NCI-H460 (cell line): ENCODE measurements around the gene AFF3. TPM values are rescaled to one million over a fixed set of nuclear protein-coding genes. Genes with fewer than 3 reads are reported as not detected.
"Not testable (repeated sequence)": the region's sequence is repeated elsewhere in the genome, so short reads cannot be mapped to it uniquely, and the experiment has no call there.

Source experiments
- DNase-seq: peaks from one replicate; pipeline ENCODE4 v3.0.0-alpha.2; 2016; ENCODE audit warnings: low read depth; ENCODE audit errors: extremely low read depth
- total RNA-seq: library from RNA; depleted of rRNA; stranded (reverse); fragments of >200 nt; shearing (Covaris generic); gene quantifications from 2 replicates; pipeline ENCODE4 v1.2.3, GENCODE V29; 2014

Gene AFF3
- total RNA-seq, 1 experiment from 2014 or later, result 1.1 TPM

- DNase-seq, result no peak
Measured at GRCh38 chr2:99942561-99943347, 199.6 kb downstream of the AFF3 start.

GRCh38 chr2:99940963-99941362 lies 201.4 kb downstream of the AFF3 start:
- DNase-seq, result no peak

GRCh38 chr2:99939135-99939534 lies 203.3 kb downstream of the AFF3 start:
- no peak for DNase-seq

GRCh38 chr2:99938250-99938649 lies 204.1 kb downstream of the AFF3 start:
- DNase-seq, result no peak

GRCh38 chr2:99936065-99936464 lies 206.3 kb downstream of the AFF3 start:
- no peak for DNase-seq

- no peak for DNase-seq
Measured at GRCh38 chr2:99935662-99936061, 206.7 kb downstream of the AFF3 start.

GRCh38 chr2:99933894-99934650 lies 208.3 kb downstream of the AFF3 start:
- no peak for DNase-seq

- not testable (repeated sequence) for DNase-seq
Measured at GRCh38 chr2:99933491-99933890, 208.9 kb downstream of the AFF3 start.

- DNase-seq, result no peak
Measured at GRCh38 chr2:99928470-99929053, 213.8 kb downstream of the AFF3 start.

GRCh38 chr2:99927690-99928207 lies 214.6 kb downstream of the AFF3 start:
- not testable (repeated sequence) for DNase-seq

- DNase-seq, result no peak
Measured at GRCh38 chr2:99926986-99927385, 215.4 kb downstream of the AFF3 start.

GRCh38 chr2:99925960-99926359 lies 216.4 kb downstream of the AFF3 start:
- DNase-seq, result no peak

GRCh38 chr2:99922664-99923063 lies 219.7 kb downstream of the AFF3 start:
- no peak for DNase-seq

- DNase-seq, result no peak
Measured at GRCh38 chr2:99921903-99922302, 220.5 kb downstream of the AFF3 start.

GRCh38 chr2:99918389-99918788 lies 224.0 kb downstream of the AFF3 start:
- no peak for DNase-seq

GRCh38 chr2:99915108-99915675 lies 227.2 kb downstream of the AFF3 start:
- no peak for DNase-seq

GRCh38 chr2:99911736-99912135 lies 230.7 kb downstream of the AFF3 start:
- no peak for DNase-seq

GRCh38 chr2:99910902-99911301 lies 231.5 kb downstream of the AFF3 start:
- DNase-seq, result no peak

- no peak for DNase-seq
Measured at GRCh38 chr2:99905636-99906035, 236.8 kb downstream of the AFF3 start.

GRCh38 chr2:99905025-99905424 lies 237.4 kb downstream of the AFF3 start:
- no peak for DNase-seq

- no peak for DNase-seq
Measured at GRCh38 chr2:99903981-99904380, 238.4 kb downstream of the AFF3 start.
